ENCODE data around the gene DGKD.

Gene DGKD

GRCh38 chr2:233435436-233436190, 81.3 kb downstream of the DGKD start:
- in situ Hi-C loops (cut with MboI; ENCODE audit: low pct_unique_long_range_greater_than_20kb, low sequenced_read_pairs), result no loop called here
- DNase-seq, result no peak

- in situ Hi-C loops (cut with MboI; ENCODE audit: low pct_unique_long_range_greater_than_20kb, low sequenced_read_pairs), result no loop called here
- DNase-seq, result no peak
Measured at GRCh38 chr2:233436191-233436581, 81.9 kb downstream of the DGKD start.

- in situ Hi-C loops (cut with MboI; ENCODE audit: low pct_unique_long_range_greater_than_20kb, low sequenced_read_pairs), result no loop called here
- DNase-seq, result no peak
Measured at GRCh38 chr2:233436691-233437438, 82.6 kb downstream of the DGKD start.

- no peak for DNase-seq
- in situ Hi-C loops (cut with MboI; ENCODE audit: low pct_unique_long_range_greater_than_20kb, low sequenced_read_pairs), result no loop called here
Measured at GRCh38 chr2:233437439-233437955, 83.2 kb downstream of the DGKD start.

- DNase-seq, result no peak
- in situ Hi-C loops (cut with MboI; ENCODE audit: low pct_unique_long_range_greater_than_20kb, low sequenced_read_pairs), result no loop called here
Measured at GRCh38 chr2:233438573-233439147, 84.4 kb downstream of the DGKD start.

GRCh38 chr2:233439191-233439590, 84.9 kb downstream of the DGKD start:
- in situ Hi-C loops (cut with MboI; ENCODE audit: low pct_unique_long_range_greater_than_20kb, low sequenced_read_pairs), result no loop called here
- no peak for DNase-seq

GRCh38 chr2:233440314-233440713, 86.0 kb downstream of the DGKD start:
- in situ Hi-C loops (cut with MboI; ENCODE audit: low pct_unique_long_range_greater_than_20kb, low sequenced_read_pairs), result no loop called here
- DNase-seq, result no peak

GRCh38 chr2:233440714-233441113, 86.4 kb downstream of the DGKD start:
- in situ Hi-C loops (cut with MboI; ENCODE audit: low pct_unique_long_range_greater_than_20kb, low sequenced_read_pairs), result no loop called here
- no peak for DNase-seq

GRCh38 chr2:233441161-233442027, 87.1 kb downstream of the DGKD start:
- DNase-seq, result no peak
- in situ Hi-C loops (cut with MboI; ENCODE audit: low pct_unique_long_range_greater_than_20kb, low sequenced_read_pairs), result no loop called here

GRCh38 chr2:233442028-233442310, 87.7 kb downstream of the DGKD start:
- DNase-seq, result no peak
- in situ Hi-C loops (cut with MboI; ENCODE audit: low pct_unique_long_range_greater_than_20kb, low sequenced_read_pairs), result no loop called here

GRCh38 chr2:233443511-233444183, 89.4 kb downstream of the DGKD start:
- in situ Hi-C loops (cut with MboI; ENCODE audit: low pct_unique_long_range_greater_than_20kb, low sequenced_read_pairs), result no loop called here

GRCh38 chr2:233444501-233444900, 90.2 kb downstream of the DGKD start:
- in situ Hi-C loops (cut with MboI; ENCODE audit: low pct_unique_long_range_greater_than_20kb, low sequenced_read_pairs), result no loop called here
- no peak for DNase-seq

More at GRCh38 chr2:233443511-233444183, 89.4 kb downstream of the DGKD start:
- peak; percentile 67 for DNase-seq

GRCh38 chr2:233445152-233445830, 91.0 kb downstream of the DGKD start:
- DNase-seq, result no peak
- in situ Hi-C loops (cut with MboI; ENCODE audit: low pct_unique_long_range_greater_than_20kb, low sequenced_read_pairs), result no loop called here

- DNase-seq, result no peak
- in situ Hi-C loops (cut with MboI; ENCODE audit: low pct_unique_long_range_greater_than_20kb, low sequenced_read_pairs), result no loop called here
Measured at GRCh38 chr2:233446121-233446520, 91.8 kb downstream of the DGKD start.

- in situ Hi-C loops (cut with MboI; ENCODE audit: low pct_unique_long_range_greater_than_20kb, low sequenced_read_pairs), result no loop called here
- no peak for DNase-seq
Measured at GRCh38 chr2:233446606-233447305, 92.5 kb downstream of the DGKD start.

GRCh38 chr2:233447506-233448219, 93.4 kb downstream of the DGKD start:
- DNase-seq, result no peak
- in situ Hi-C loops (cut with MboI; ENCODE audit: low pct_unique_long_range_greater_than_20kb, low sequenced_read_pairs), result no loop called here

GRCh38 chr2:233448220-233448559, 93.9 kb downstream of the DGKD start:
- DNase-seq, result no peak
- in situ Hi-C loops (cut with MboI; ENCODE audit: low pct_unique_long_range_greater_than_20kb, low sequenced_read_pairs), result no loop called here

Data from KBM-7 (cell line).